Lower leg skin (tissue), 4 donors: Measurements from ENCODE around the gene NDUFAF8. TPM values are rescaled to one million over a fixed set of nuclear protein-coding genes. Genes with fewer than 3 reads are reported as not detected.

Experiments
- DNase-seq, 2 donors: peaks; one replicate each; pipeline ENCODE4 v3.0.0-alpha.2; 2019; ENCODE audit warnings: low spot score in 2 of 2
- H3K4me3 ChIP-seq: fragments of 200-600 bp; sonication (generic); 2 replicates; pipeline ENCODE4 v1.5.1; 2017; ENCODE audit warnings: mild to moderate bottlenecking, low read depth; ENCODE audit not compliant: poor library complexity, severe bottlenecking
- CTCF ChIP-seq, 3 donors: fragments of 450-650 bp; IDR thresholded peaks; one replicate each; pipeline ENCODE4 v1.5.1; 2016; ENCODE audit warnings: antibody characterized with exemption in 3 of 3, mild to moderate bottlenecking in 3 of 3, moderate library complexity in 2 of 3
- POLR2A ChIP-seq, 2 donors: fragments of 450-650 bp; IDR thresholded peaks; one replicate each; pipeline ENCODE4 v1.6.1; 2016 to 2017; ENCODE audit warnings: antibody characterized with exemption in 2 of 2, mild to moderate bottlenecking in 1 of 2, moderate library complexity in 1 of 2
- WGBS, 2 donors: methylation state at CpG; one replicate each; pipeline ENCODE4 v1.1.5; 2018; 5-methylcytosine and 5-hydroxymethylcytosine counted together
- intact Hi-C: fragments of 100-400 bp; cut with DNase I; formaldehyde crosslinking; loops from one replicate; pipeline ENCODE4 v1.15.0; 2023; ENCODE audit warnings: low total_unique reads
- total RNA-seq, 4 donors: library from RNA; depleted of rRNA; stranded (reverse); fragments of >200 nt; gene quantifications; one replicate each; pipeline ENCODE4 v1.1.0, GENCODE V29; 2016

Gene NDUFAF8
- total RNA-seq, 4 donors from 2014 or later = 10.0 to 30.4 (median 15.9) TPM

GRCh38 chr17:81252326-81252986, 13.3 kb downstream of the NDUFAF8 start:
- WGBS, 2 donors = 72 to 80% methylated on average over 15 of the region's 15 CpGs

GRCh38 chr17:81252987-81253329, 13.8 kb downstream of the NDUFAF8 start:
- H3K4me3 ChIP-seq = no peak overlapping the region
- TF ChIP-seq CTCF (IDR thresholded peaks at IDR 0.05) = no peak
- no peak for TF ChIP-seq POLR2A (IDR thresholded peaks at IDR 0.05)
- DNase-seq = no peak
- intact Hi-C loops = loop anchor here (2.0 to 10.0 kb wide), 2 partner anchors 232 to 352 kb away; no protein-coding TSS in a partner anchor
- 60 to 69% methylated on average over 15 of the region's 15 CpGs for WGBS, 2 donors

More at GRCh38 chr17:81252326-81252986, 13.3 kb downstream of the NDUFAF8 start:
- no peak for DNase-seq
- intact Hi-C loops = loop anchor here (2.0 to 10.0 kb wide), 2 partner anchors 232 to 352 kb away; no protein-coding TSS in a partner anchor
- TF ChIP-seq CTCF (IDR thresholded peaks at IDR 0.05) (no peak), POLR2A (IDR thresholded peaks at IDR 0.05) (no peak)
- H3K4me3 ChIP-seq = no peak overlapping the region

GRCh38 chr17:81253358-81254131, 14.4 kb downstream of the NDUFAF8 start:
- no peak for DNase-seq
- TF ChIP-seq CTCF (IDR thresholded peaks at IDR 0.05) = peak in 1 of 3 donors; percentile 95
- TF ChIP-seq POLR2A (IDR thresholded peaks at IDR 0.05) = no peak
- intact Hi-C loops = loop anchor here (2.0 to 10.0 kb wide), 2 partner anchors 231 to 351 kb away; no protein-coding TSS in a partner anchor
- H3K4me3 ChIP-seq = no peak overlapping the region
- 59 to 62% methylated on average over 19 of the region's 19 CpGs for WGBS, 2 donors

GRCh38 chr17:81254955-81255717, 16.0 kb downstream of the NDUFAF8 start:
- H3K4me3 ChIP-seq = no peak overlapping the region
- intact Hi-C loops = loop anchor here (10.0 kb wide), 1 partner anchor 350 kb away; no protein-coding TSS in a partner anchor
- WGBS, 2 donors = 11 to 18% methylated on average over 29 to 30 of the region's 35 CpGs
- DNase-seq = peak; percentile 68 to 94
- TF ChIP-seq POLR2A (IDR thresholded peaks at IDR 0.05) (no peak), CTCF (IDR thresholded peaks at IDR 0.05) (no peak)

- DNase-seq = no peak
- intact Hi-C loops = loop anchor here (10.0 kb wide), 1 partner anchor 348 kb away; no protein-coding TSS in a partner anchor
- TF ChIP-seq POLR2A (IDR thresholded peaks at IDR 0.05) = no peak
- no peak for TF ChIP-seq CTCF (IDR thresholded peaks at IDR 0.05)
- H3K4me3 ChIP-seq = no peak overlapping the region
- WGBS, 2 donors = 82 to 85% methylated on average over 12 of the region's 12 CpGs
Measured at GRCh38 chr17:81256616-81257015, 17.5 kb downstream of the NDUFAF8 start.
